Subcutaneous adipose tissue (tissue), 4 donors: ENCODE results near the gene KCNB1. TPM values are rescaled to one million over a fixed set of nuclear protein-coding genes. Genes with fewer than 3 reads are reported as not detected.

Experiments
- CTCF ChIP-seq: fragments of 450-650 bp; IDR thresholded peaks from one replicate; pipeline ENCODE4 v1.5.1; 2016; ENCODE audit warnings: low read depth, mild to moderate bottlenecking, control low read depth, antibody characterized with exemption, moderate library complexity
- total RNA-seq, 4 donors: library from RNA; depleted of rRNA; stranded (reverse); fragments of >200 nt; gene quantifications; one replicate each; pipeline ENCODE4 v1.1.0, GENCODE V29; 2016

The KCNB1 gene
- total RNA-seq, 4 donors from 2014 or later: 8.7 to 24.5 (median 17.7) TPM

GRCh38 chr20:49519212-49519712 lies 36.8 kb upstream of the KCNB1 start:
- no peak for TF ChIP-seq CTCF

- TF ChIP-seq CTCF: no peak
Measured at GRCh38 chr20:49518576-49518975, 36.1 kb upstream of the KCNB1 start.

GRCh38 chr20:49517805-49518100 lies 35.3 kb upstream of the KCNB1 start:
- TF ChIP-seq CTCF: no peak

- no peak for TF ChIP-seq CTCF
Measured at GRCh38 chr20:49516916-49517804, 34.7 kb upstream of the KCNB1 start.

- TF ChIP-seq CTCF: no peak
Measured at GRCh38 chr20:49515586-49515985, 33.1 kb upstream of the KCNB1 start.

GRCh38 chr20:49513517-49513916 lies 31.0 kb upstream of the KCNB1 start:
- TF ChIP-seq CTCF: no peak

GRCh38 chr20:49513009-49513408 lies 30.5 kb upstream of the KCNB1 start:
- TF ChIP-seq CTCF: no peak
